ENCODE results near the gene IQCE. TPM values are rescaled to one million over a fixed set of nuclear protein-coding genes. Genes with fewer than 3 reads are reported as not detected.

IQCE gene
- total and polyA plus RNA-seq, 10 of the 15 experiments (the other 5 are each of a cell fraction or from before 2014, with no cell fraction given) = 0.37 to 8.1 (median 3.7) TPM

DNA sequence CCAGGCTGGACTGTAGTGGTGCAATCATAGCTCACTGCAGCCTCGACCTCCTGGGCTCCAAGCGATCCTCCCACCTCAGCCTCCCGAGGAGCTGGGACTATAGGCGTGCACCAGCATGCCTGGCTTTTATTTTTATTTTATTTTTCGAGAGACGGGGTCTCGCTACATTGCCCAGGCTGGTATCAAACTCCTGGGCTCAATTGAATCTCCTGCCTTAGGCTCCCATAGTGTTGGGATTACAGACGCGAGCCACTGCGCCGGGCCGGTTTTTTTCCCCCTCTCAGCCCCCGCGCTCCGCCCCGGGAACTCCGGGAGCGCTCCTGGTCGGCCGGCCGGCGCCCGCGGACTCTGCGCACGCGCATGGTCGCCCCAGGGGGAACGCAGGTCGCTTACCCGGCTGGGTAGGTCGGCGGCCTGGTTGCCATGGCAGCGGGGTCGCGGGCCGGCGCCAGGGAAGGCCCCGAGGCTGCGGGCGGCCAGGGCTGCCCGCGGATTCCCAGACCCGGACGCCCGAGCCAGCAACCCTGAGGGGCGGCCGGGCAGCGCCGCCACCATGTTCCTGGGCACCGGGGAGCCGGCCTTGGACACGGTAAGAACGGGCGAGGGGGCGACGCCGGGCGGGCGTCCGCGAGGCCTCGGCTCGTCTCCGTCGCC, at the start of gene IQCE (continued):
- TF ChIP-seq, protein P1, sequence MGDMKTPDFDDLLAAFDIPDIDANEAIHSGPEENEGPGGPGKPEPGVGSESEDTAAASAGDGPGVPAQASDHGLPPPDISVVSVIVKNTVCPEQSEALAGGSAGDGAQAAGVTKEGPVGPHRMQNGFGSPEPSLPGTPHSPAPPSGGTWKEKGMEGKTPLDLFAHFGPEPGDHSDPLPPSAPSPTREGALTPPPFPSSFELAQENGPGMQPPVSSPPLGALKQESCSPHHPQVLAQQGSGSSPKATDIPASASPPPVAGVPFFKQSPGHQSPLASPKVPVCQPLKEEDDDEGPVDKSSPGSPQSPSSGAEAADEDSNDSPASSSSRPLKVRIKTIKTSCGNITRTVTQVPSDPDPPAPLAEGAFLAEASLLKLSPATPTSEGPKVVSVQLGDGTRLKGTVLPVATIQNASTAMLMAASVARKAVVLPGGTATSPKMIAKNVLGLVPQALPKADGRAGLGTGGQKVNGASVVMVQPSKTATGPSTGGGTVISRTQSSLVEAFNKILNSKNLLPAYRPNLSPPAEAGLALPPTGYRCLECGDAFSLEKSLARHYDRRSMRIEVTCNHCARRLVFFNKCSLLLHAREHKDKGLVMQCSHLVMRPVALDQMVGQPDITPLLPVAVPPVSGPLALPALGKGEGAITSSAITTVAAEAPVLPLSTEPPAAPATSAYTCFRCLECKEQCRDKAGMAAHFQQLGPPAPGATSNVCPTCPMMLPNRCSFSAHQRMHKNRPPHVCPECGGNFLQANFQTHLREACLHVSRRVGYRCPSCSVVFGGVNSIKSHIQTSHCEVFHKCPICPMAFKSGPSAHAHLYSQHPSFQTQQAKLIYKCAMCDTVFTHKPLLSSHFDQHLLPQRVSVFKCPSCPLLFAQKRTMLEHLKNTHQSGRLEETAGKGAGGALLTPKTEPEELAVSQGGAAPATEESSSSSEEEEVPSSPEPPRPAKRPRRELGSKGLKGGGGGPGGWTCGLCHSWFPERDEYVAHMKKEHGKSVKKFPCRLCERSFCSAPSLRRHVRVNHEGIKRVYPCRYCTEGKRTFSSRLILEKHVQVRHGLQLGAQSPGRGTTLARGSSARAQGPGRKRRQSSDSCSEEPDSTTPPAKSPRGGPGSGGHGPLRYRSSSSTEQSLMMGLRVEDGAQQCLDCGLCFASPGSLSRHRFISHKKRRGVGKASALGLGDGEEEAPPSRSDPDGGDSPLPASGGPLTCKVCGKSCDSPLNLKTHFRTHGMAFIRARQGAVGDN (IDR thresholded peaks at IDR 0.05) = peak; percentile 46; the same call in 1 of the 2 replicates
- TF ChIP-seq STAT3 (IDR thresholded peaks at IDR 0.05; ENCODE audit: low read depth, low read length) (no peak), ZNF384 (IDR thresholded peaks at IDR 0.05; ENCODE audit: borderline replicate concordance, low read depth, low read length) (peak; percentile 67; the same call in 1 of the 2 replicates), SIN3A (IDR thresholded peaks at IDR 0.05; ENCODE audit: low read depth, low read length) (peak; percentile 91), SUZ12 (IDR thresholded peaks at IDR 0.05; ENCODE audit: unreplicated experiment) (no peak), BRCA1 (IDR thresholded peaks at IDR 0.05; ENCODE audit: low read depth, low read length) (no peak), RBBP5 (conservative IDR thresholded peaks at IDR 0.05) (0 out of 2 replicates have a peak, but pooled peaks have one; percentile 62), DPF2 (IDR thresholded peaks at IDR 0.05) (peak; percentile 91; the same call in 1 of the 2 replicates), POLR2AphosphoS2 (IDR thresholded peaks at IDR 0.05; ENCODE audit: low read depth, low read length) (no peak), NBN (IDR thresholded peaks at IDR 0.05) (peak; percentile 61; the same call in 1 of the 2 replicates), GATAD2B (conservative IDR thresholded peaks at IDR 0.05; ENCODE audit: low read depth) (peak; percentile 93; the same call in 1 of the 2 replicates), IRF4 (IDR thresholded peaks at IDR 0.05; ENCODE audit: low read depth, low read length) (no peak), IKZF2 (IDR thresholded peaks at IDR 0.05) (no peak), MYB (IDR thresholded peaks at IDR 0.05; ENCODE audit: borderline replicate concordance, low read depth, low read length) (no peak), HCFC1 (IDR thresholded peaks at IDR 0.05; ENCODE audit: low read length) (peak; percentile 63), NR2C2 (IDR thresholded peaks at IDR 0.05; ENCODE audit: borderline replicate concordance, control insufficient read depth, insufficient read length, low read depth) (no peak), MEF2B (IDR thresholded peaks at IDR 0.05; ENCODE audit: partially characterized antibody, poor library complexity, severe bottlenecking) (peak; percentile 37), LARP7 (IDR thresholded peaks at IDR 0.05) (peak; percentile 97), ZNF274 (IDR thresholded peaks at IDR 0.05; ENCODE audit: insufficient read depth, insufficient read length) (no peak), CREM (IDR thresholded peaks at IDR 0.05; ENCODE audit: low read depth) (no peak)
- TF ChIP-seq, protein P2, sequence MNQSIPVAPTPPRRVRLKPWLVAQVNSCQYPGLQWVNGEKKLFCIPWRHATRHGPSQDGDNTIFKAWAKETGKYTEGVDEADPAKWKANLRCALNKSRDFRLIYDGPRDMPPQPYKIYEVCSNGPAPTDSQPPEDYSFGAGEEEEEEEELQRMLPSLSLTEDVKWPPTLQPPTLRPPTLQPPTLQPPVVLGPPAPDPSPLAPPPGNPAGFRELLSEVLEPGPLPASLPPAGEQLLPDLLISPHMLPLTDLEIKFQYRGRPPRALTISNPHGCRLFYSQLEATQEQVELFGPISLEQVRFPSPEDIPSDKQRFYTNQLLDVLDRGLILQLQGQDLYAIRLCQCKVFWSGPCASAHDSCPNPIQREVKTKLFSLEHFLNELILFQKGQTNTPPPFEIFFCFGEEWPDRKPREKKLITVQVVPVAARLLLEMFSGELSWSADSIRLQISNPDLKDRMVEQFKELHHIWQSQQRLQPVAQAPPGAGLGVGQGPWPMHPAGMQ (IDR thresholded peaks at IDR 0.05; ENCODE audit: borderline replicate concordance) = no peak
- TF ChIP-seq, protein P3, sequence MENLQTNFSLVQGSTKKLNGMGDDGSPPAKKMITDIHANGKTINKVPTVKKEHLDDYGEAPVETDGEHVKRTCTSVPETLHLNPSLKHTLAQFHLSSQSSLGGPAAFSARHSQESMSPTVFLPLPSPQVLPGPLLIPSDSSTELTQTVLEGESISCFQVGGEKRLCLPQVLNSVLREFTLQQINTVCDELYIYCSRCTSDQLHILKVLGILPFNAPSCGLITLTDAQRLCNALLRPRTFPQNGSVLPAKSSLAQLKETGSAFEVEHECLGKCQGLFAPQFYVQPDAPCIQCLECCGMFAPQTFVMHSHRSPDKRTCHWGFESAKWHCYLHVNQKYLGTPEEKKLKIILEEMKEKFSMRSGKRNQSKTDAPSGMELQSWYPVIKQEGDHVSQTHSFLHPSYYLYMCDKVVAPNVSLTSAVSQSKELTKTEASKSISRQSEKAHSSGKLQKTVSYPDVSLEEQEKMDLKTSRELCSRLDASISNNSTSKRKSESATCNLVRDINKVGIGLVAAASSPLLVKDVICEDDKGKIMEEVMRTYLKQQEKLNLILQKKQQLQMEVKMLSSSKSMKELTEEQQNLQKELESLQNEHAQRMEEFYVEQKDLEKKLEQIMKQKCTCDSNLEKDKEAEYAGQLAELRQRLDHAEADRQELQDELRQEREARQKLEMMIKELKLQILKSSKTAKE (IDR thresholded peaks at IDR 0.05; ENCODE audit: low read depth, poor library complexity, severe bottlenecking) = no peak
- TF ChIP-seq, protein P4, sequence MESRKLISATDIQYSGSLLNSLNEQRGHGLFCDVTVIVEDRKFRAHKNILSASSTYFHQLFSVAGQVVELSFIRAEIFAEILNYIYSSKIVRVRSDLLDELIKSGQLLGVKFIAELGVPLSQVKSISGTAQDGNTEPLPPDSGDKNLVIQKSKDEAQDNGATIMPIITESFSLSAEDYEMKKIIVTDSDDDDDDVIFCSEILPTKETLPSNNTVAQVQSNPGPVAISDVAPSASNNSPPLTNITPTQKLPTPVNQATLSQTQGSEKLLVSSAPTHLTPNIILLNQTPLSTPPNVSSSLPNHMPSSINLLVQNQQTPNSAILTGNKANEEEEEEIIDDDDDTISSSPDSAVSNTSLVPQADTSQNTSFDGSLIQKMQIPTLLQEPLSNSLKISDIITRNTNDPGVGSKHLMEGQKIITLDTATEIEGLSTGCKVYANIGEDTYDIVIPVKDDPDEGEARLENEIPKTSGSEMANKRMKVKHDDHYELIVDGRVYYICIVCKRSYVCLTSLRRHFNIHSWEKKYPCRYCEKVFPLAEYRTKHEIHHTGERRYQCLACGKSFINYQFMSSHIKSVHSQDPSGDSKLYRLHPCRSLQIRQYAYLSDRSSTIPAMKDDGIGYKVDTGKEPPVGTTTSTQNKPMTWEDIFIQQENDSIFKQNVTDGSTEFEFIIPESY (IDR thresholded peaks at IDR 0.05) = no peak
